GM12892 (cell line): ENCODE measurements around the gene IQCC.

Experiments used
- POLR2A ChIP-seq: IDR thresholded peaks from 2 replicates; pipeline ENCODE4 v1.6.1; 2011; ENCODE audit warnings: low read depth, low read length, control low read depth
- POLR2AphosphoS5 ChIP-seq: IDR thresholded peaks from 2 replicates; pipeline ENCODE4 v1.6.1; 2011; ENCODE audit warnings: low read depth, low read length, control low read depth

DNA sequence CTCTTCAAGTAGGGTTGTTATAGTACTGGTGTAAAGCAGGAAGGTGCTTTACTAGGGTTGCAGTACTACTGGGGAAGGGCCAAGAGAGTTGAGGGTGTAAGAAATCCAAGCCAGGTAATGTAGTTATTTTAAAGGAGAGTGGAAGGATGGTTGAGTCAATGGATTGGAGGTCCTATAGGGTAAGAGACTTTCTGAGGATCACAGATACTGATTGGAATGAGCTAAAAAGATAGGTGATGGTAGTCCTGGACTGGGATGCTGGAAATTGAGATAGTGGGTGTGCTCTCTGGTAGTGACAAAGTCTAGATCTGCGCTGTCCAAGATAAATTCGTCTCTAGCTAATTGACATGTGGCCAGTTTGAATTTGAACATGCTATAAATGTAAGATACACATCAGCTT, 19.0 kb upstream of the IQCC start:
- TF ChIP-seq POLR2AphosphoS5 = no peak
- TF ChIP-seq POLR2A = no peak
